GM12878 (cell line): ENCODE results near the gene IER3IP1. TPM values are rescaled to one million over a fixed set of nuclear protein-coding genes. Genes with fewer than 3 reads are reported as not detected.

Experiments used
- ATF3 ChIP-seq: IDR thresholded peaks from 2 replicates; pipeline ENCODE4 v1.6.1; 2011; ENCODE audit warnings: low read depth, mild to moderate bottlenecking, low read length, moderate library complexity, borderline replicate concordance; ENCODE audit errors: extremely low read depth
- EED ChIP-seq: sonication (generic); IDR thresholded peaks from 2 replicates; pipeline ENCODE4 v1.6.1; 2016; ENCODE audit warnings: antibody characterized with exemption, low read depth
- HSF1 ChIP-seq: fragments of 150-350 bp; IDR thresholded peaks from 2 replicates; pipeline ENCODE4 v1.6.1; 2014; ENCODE audit warnings: mild to moderate bottlenecking, low read depth, low read length
- LARP7 ChIP-seq: fragments of 450-650 bp; IDR thresholded peaks from 2 replicates; pipeline ENCODE4 v1.6.1; 2017; ENCODE audit warnings: mild to moderate bottlenecking
- MEF2A ChIP-seq: IDR thresholded peaks from 2 replicates; pipeline ENCODE4 v1.6.1; 2011; ENCODE audit warnings: low read depth, mild to moderate bottlenecking, low read length, moderate library complexity; ENCODE audit not compliant: insufficient read depth
- MTA3 ChIP-seq: IDR thresholded peaks from 2 replicates; pipeline ENCODE4 v1.6.1; 2012; ENCODE audit warnings: low read length, inconsistent platforms, borderline replicate concordance
- NKRF ChIP-seq: fragments of 450-650 bp; conservative IDR thresholded peaks from 2 replicates; pipeline ENCODE4 v1.6.1; 2017; ENCODE audit warnings: mild to moderate bottlenecking, moderate library complexity
- NR2F1 ChIP-seq: fragments of 450-650 bp; conservative IDR thresholded peaks from 2 replicates; pipeline ENCODE4 v1.6.1; 2017; ENCODE audit warnings: mild to moderate bottlenecking
- RELB ChIP-seq: fragments of 450-650 bp; IDR thresholded peaks from 2 replicates; pipeline ENCODE4 v1.6.1; 2017; ENCODE audit warnings: low read depth, mild to moderate bottlenecking, moderate library complexity
- SMAD1 ChIP-seq: fragments of 450-650 bp; IDR thresholded peaks from 2 replicates; pipeline ENCODE4 v1.6.1; 2018; ENCODE audit warnings: mild to moderate bottlenecking, low read depth; ENCODE audit not compliant: partially characterized antibody
- SREBF1 ChIP-seq: IDR thresholded peaks from 2 replicates; pipeline ENCODE4 v1.6.1; 2012; ENCODE audit warnings: mild to moderate bottlenecking, low read length
- SREBF2 ChIP-seq: IDR thresholded peaks from 2 replicates; pipeline ENCODE4 v1.6.1; 2012; ENCODE audit warnings: mild to moderate bottlenecking, low read length
- TCF3 ChIP-seq: IDR thresholded peaks from 2 replicates; pipeline ENCODE4 v1.6.1; 2012; ENCODE audit warnings: low read depth, mild to moderate bottlenecking, low read length, borderline replicate concordance; ENCODE audit not compliant: insufficient read depth
- ZBTB40 ChIP-seq: fragments of 450-650 bp; IDR thresholded peaks from 2 replicates; pipeline ENCODE4 v1.6.1; 2016; ENCODE audit warnings: mild to moderate bottlenecking, moderate library complexity, borderline replicate concordance
- ZNF592 ChIP-seq: fragments of 450-650 bp; IDR thresholded peaks from 2 replicates; pipeline ENCODE4 v1.6.1; 2017; ENCODE audit warnings: mild to moderate bottlenecking, moderate library complexity
- polyA plus RNA-seq, 11 experiments: library from polyadenylated mRNA; depleted of rRNA in 4 of 11; unstranded in 6 of 11; stranded (reverse) in 5 of 11; fragments of >200 nt; fragmentation: Nextera tagmentation in 4 of 11; fragmentation: Illumina TruSeq in 1 of 11; extraction: Ambion mirVana in 4 of 11; extraction: Trizol in 1 of 11; gene quantifications; 1 replicate in 1 of 11; 2 replicates in 10 of 11; pipeline versions ENCODE4 v1.2.1 to v1.2.3, GENCODE V29; 2011 to 2016; ENCODE audit warnings: inconsistent platforms in 2 of 11, missing spikeins in 2 of 11, low read depth in 1 of 11
- total RNA-seq, 4 experiments: library from RNA; depleted of rRNA in 3 of 4; stranded (reverse); fragments of >200 nt in 3 of 4; fragmentation: Illumina TruSeq in 1 of 4; extraction: Trizol in 1 of 4; gene quantifications; 2 replicates each; pipeline versions ENCODE4 v1.2.1 to v1.2.3, GENCODE V29; 2013 to 2021

IER3IP1 gene
- total and polyA plus RNA-seq, 10 of the 15 experiments (the other 5 are each of a cell fraction or from before 2014, with no cell fraction given), result 7.9 to 40.9 (median 28.1) TPM

GRCh38 chr18:47175898-47176575 is at the start of gene IER3IP1 (continued):
- TF ChIP-seq LARP7 (peak; percentile 79), EED (peak; percentile 47; the same call in 1 of the 2 replicates), SREBF1 (no peak), TCF3 (no peak), SREBF2 (no peak), RELB (peak; percentile 57; the same call in 1 of the 2 replicates), ZBTB40 (no peak), ATF3 (no peak), SMAD1 (no peak), MEF2A (no peak), MTA3 (no peak), HSF1 (no peak), NKRF (peak; percentile 83), ZNF592 (no peak), NR2F1 (no peak)
